Measurements from ENCODE around the gene MIEF1.

Gene MIEF1

DNA sequence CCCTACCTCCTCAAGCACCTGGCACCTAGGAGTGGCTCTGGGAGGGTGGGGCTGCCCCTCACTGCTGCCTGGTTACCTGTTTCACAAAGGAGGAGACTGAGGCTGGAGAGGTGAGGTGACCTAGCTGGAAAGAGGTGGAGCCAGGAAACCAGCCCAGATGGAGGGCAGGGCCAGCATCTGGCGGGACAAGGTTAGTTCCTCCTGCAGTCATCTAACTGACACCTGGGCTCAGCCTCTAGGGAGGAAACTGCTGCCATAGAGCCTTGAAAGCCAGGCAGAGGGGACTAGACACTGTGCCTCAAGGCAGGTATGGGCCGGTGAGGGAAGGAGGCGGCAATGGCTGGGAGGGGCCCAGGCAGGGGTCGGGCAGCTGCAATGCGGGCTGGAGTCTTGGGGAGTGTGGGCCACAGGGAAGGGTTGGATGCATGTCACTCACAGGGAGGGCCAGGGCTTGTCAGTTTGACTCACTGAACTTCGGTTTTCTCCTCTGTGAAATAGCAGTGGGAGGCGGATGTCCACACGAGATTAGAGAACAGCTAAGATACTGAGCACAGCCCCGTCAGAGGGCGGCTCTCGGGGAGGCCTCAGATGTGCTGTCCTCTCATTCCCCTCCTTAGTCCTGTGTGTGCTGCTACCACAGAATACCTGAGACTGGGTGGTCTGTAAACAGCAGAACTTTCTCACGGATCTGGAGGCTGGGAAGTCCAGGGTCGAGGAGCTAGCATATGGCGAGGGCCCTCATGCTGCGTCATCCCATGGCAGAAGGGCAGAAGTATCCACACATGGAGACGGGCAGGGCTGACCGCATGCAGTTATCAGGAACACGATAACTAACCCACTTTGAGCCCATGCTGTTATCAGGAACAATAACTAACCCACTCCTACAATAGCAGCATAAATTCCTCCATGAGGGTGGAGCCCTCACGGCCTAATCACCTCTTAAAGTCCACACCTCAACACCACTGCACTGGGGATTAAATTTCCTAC, 29.2 kb upstream of the MIEF1 start:
- peaks cover 20% of the 10 kb centered on the region for H3K4me1 ChIP-seq (ENCODE audit: control insufficient read depth, insufficient read depth, low read length)
- no peaks in the 10 kb centered on the region for H3K9me3 ChIP-seq (ENCODE audit: control insufficient read depth, low read length)
- no peak overlapping the region for H3K9ac ChIP-seq (ENCODE audit: low read length)
- peaks cover 8% of the 10 kb centered on the region for H3K27me3 ChIP-seq (replicated peaks; ENCODE audit: control insufficient read depth, insufficient read depth, low read length)
- no peak overlapping the region for H3K4me3 ChIP-seq (ENCODE audit: low read length)
- no peaks in the 10 kb centered on the region for H3K36me3 ChIP-seq (ENCODE audit: control insufficient read depth, insufficient read depth, low read length, severe bottlenecking)
- DNase-seq (ENCODE audit: low read depth) = no peak

GRCh38 chr22:39473851-39474250, 28.2 kb upstream of the MIEF1 start:
- peaks cover 20% of the 10 kb centered on the region for H3K4me1 ChIP-seq (ENCODE audit: control insufficient read depth, insufficient read depth, low read length)
- H3K4me3 ChIP-seq (ENCODE audit: low read length) = no peak overlapping the region

GRCh38 chr22:39474351-39475111, 27.6 kb upstream of the MIEF1 start:
- no peak overlapping the region for H3K4me3 ChIP-seq (ENCODE audit: low read length)
- H3K4me1 ChIP-seq (ENCODE audit: control insufficient read depth, insufficient read depth, low read length) = peaks cover 20% of the 10 kb centered on the region
- DNase-seq (ENCODE audit: low read depth) = peak; percentile 59
- no peaks in the 10 kb centered on the region for H3K36me3 ChIP-seq (ENCODE audit: control insufficient read depth, insufficient read depth, low read length, severe bottlenecking)
- H3K9me3 ChIP-seq (ENCODE audit: control insufficient read depth, low read length) = no peaks in the 10 kb centered on the region
- peaks cover 5% of the 10 kb centered on the region for H3K27me3 ChIP-seq (replicated peaks; ENCODE audit: control insufficient read depth, insufficient read depth, low read length)
- no peak overlapping the region for H3K9ac ChIP-seq (ENCODE audit: low read length)

More at GRCh38 chr22:39473851-39474250, 28.2 kb upstream of the MIEF1 start:
- no peaks in the 10 kb centered on the region for H3K9me3 ChIP-seq (ENCODE audit: control insufficient read depth, low read length)
- H3K9ac ChIP-seq (ENCODE audit: low read length) = no peak overlapping the region
- no peaks in the 10 kb centered on the region for H3K36me3 ChIP-seq (ENCODE audit: control insufficient read depth, insufficient read depth, low read length, severe bottlenecking)
- DNase-seq (ENCODE audit: low read depth) = no peak
- peaks cover 4% of the 10 kb centered on the region for H3K27me3 ChIP-seq (replicated peaks; ENCODE audit: control insufficient read depth, insufficient read depth, low read length)

DNA sequence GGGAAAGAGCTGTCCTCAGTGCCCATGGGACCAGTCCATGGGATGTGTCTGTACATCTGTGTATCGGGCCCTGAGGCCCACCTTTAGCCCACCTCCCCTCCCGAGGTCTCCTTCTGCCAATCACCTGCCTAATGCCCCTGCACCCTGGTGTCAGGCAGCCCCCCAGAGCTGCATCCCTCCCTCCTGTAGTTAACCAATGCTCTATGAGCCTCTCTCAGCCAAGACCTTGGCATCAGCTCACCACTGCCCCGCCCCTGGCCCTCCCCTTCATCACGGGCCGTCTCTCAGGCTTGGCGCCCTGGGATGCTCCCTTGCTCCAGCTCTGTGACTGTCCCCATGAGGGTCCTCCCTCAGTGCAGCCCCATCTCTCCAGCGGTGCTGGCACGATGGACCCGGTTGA, 26.8 kb upstream of the MIEF1 start:
- no peaks in the 10 kb centered on the region for H3K36me3 ChIP-seq (ENCODE audit: control insufficient read depth, insufficient read depth, low read length, severe bottlenecking)
- peaks cover 8% of the 10 kb centered on the region for H3K27me3 ChIP-seq (replicated peaks; ENCODE audit: control insufficient read depth, insufficient read depth, low read length)
- H3K4me1 ChIP-seq (ENCODE audit: control insufficient read depth, insufficient read depth, low read length) = peaks cover 20% of the 10 kb centered on the region
- H3K4me3 ChIP-seq (ENCODE audit: low read length) = no peak overlapping the region
- no peak overlapping the region for H3K9ac ChIP-seq (ENCODE audit: low read length)
- H3K9me3 ChIP-seq (ENCODE audit: control insufficient read depth, low read length) = no peaks in the 10 kb centered on the region
- DNase-seq (ENCODE audit: low read depth) = no peak

DNA sequence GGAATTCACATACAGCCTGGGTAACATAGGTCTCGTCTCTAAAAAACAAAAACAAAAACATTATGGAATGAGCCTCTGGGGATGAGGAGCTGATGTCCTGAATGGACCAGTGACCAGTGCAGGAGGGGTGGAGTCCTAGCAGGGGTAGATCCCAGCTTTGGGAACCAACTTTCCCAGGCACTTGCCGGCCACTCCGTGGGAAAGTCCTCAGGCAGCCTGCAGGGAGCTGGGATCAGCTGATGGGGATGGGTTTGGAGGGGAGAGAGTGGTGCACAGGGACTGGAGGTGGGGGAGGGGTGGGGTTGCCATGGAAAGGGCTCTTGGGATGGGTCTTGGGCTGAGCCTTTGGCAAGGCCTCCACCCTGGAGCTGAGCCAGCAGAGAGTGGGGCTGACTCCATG, 26.2 kb upstream of the MIEF1 start:
- H3K4me1 ChIP-seq (ENCODE audit: control insufficient read depth, insufficient read depth, low read length) = peaks cover 18% of the 10 kb centered on the region
- no peak for DNase-seq (ENCODE audit: low read depth)
- no peak overlapping the region for H3K4me3 ChIP-seq (ENCODE audit: low read length)
- peaks cover 8% of the 10 kb centered on the region for H3K27me3 ChIP-seq (replicated peaks; ENCODE audit: control insufficient read depth, insufficient read depth, low read length)
- no peaks in the 10 kb centered on the region for H3K9me3 ChIP-seq (ENCODE audit: control insufficient read depth, low read length)
- no peak overlapping the region for H3K9ac ChIP-seq (ENCODE audit: low read length)
- H3K36me3 ChIP-seq (ENCODE audit: control insufficient read depth, insufficient read depth, low read length, severe bottlenecking) = no peaks in the 10 kb centered on the region

DNA sequence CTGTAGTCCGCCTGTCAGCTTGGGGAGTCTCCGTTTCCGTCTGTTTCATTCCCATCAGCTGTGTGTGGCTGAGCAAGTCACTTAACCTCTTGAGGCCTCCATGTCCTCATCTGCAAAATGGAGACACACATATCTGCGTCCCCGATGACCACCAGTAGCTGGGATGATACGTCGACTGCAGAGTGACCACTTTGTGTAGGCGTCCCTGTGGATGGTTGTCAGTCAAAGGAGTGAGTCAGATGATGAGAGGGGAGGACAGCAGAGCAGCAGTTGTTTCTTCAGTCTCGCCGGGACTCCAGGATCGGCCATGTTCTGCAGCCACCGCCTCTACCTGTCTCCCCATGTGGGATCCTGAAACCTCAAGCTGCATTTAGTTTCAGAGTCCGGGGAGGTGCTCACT, 25.4 kb upstream of the MIEF1 start:
- Histone ChIP-seq H3K9ac (ENCODE audit: low read length) (no peak overlapping the region), H3K36me3 (ENCODE audit: control insufficient read depth, insufficient read depth, low read length, severe bottlenecking) (no peaks in the 10 kb centered on the region)
- no peak for DNase-seq (ENCODE audit: low read depth)

DNA sequence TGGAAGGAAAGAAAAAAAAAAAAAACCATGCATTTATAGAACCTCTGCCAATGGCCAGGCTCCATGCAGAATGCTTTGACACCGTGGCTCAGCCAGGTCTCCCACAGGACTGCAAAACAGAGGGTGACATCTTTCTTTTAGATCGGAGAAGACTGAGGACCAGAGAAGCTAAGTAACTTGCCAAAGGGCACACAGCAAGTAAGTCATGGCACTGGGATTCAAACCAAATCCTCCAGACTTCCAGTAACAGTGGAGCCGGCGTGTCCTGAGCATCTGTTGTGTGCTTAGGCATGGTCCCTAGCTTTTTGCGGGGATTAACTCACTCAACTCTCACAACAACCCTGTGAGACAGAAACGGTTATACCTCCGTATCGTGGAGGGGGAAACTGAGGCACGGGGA, 24.5 kb upstream of the MIEF1 start:
- H3K9ac ChIP-seq (ENCODE audit: low read length) = no peak overlapping the region
- H3K36me3 ChIP-seq (ENCODE audit: control insufficient read depth, insufficient read depth, low read length, severe bottlenecking) = no peaks in the 10 kb centered on the region
- H3K4me3 ChIP-seq (ENCODE audit: low read length) = no peak overlapping the region

More for the DNA sequence above, 25.4 kb upstream of the MIEF1 start:
- Histone ChIP-seq H3K4me1 (ENCODE audit: control insufficient read depth, insufficient read depth, low read length) (peaks cover 12% of the 10 kb centered on the region), H3K9me3 (ENCODE audit: control insufficient read depth, low read length) (no peaks in the 10 kb centered on the region), H3K4me3 (ENCODE audit: low read length) (no peak overlapping the region), H3K27me3 (replicated peaks; ENCODE audit: control insufficient read depth, insufficient read depth, low read length) (peaks cover 8% of the 10 kb centered on the region)

DNA sequence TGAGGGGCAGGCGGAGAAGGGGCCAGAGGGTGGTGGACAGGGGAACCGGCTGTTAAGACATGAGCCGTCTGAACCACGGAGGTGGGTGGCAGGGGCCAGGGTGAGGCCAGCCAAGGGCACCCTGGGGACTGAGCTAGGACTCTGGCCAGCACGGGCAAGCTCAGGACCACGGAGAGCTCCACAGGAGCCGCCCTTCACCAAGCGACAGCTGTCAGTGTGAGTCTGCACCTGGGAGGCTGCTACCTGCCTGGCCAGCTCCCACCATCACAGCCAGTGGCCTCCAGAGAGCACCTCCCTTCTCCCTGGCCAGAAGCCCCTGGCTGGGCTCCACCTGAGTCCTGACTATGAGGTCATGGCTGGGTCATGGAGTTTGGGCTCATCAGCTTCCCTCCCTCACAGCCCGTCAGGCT, 23.6 kb upstream of the MIEF1 start:
- no peaks in the 10 kb centered on the region for H3K9me3 ChIP-seq (ENCODE audit: control insufficient read depth, low read length)
- H3K27me3 ChIP-seq (replicated peaks; ENCODE audit: control insufficient read depth, insufficient read depth, low read length) = peaks cover 8% of the 10 kb centered on the region
- H3K4me1 ChIP-seq (ENCODE audit: control insufficient read depth, insufficient read depth, low read length) = peaks cover 6% of the 10 kb centered on the region
- no peak overlapping the region for H3K4me3 ChIP-seq (ENCODE audit: low read length)
- no peak overlapping the region for H3K9ac ChIP-seq (ENCODE audit: low read length)
- peak; percentile 32 for DNase-seq (ENCODE audit: low read depth)
- H3K36me3 ChIP-seq (ENCODE audit: control insufficient read depth, insufficient read depth, low read length, severe bottlenecking) = no peaks in the 10 kb centered on the region

More for the DNA sequence above, 24.5 kb upstream of the MIEF1 start:
- peaks cover 8% of the 10 kb centered on the region for H3K27me3 ChIP-seq (replicated peaks; ENCODE audit: control insufficient read depth, insufficient read depth, low read length)
- DNase-seq (ENCODE audit: low read depth) = no peak
- no peaks in the 10 kb centered on the region for H3K9me3 ChIP-seq (ENCODE audit: control insufficient read depth, low read length)
- peaks cover 6% of the 10 kb centered on the region for H3K4me1 ChIP-seq (ENCODE audit: control insufficient read depth, insufficient read depth, low read length)

DNA sequence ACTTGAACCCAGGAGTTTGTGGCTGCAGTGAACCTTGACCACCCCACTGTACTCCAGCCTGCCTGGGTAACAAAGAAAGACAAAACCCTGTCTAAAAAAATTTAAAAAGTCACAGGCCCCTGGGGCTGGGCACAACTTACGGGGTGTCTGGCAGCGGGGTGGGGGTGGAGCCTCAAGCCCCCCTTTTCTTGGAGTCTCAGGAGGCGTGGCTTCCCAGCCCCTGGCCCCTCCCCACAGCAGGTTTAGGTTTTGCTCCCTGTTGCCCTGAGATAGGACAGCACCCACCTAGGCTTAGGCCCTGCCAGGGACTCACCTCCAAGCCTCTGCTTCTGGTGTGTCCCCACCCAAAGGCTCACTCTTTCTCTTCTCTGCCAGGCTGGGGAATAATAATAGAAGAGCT, 22.8 kb upstream of the MIEF1 start:
- H3K9me3 ChIP-seq (ENCODE audit: control insufficient read depth, low read length) = no peaks in the 10 kb centered on the region
- no peak overlapping the region for H3K4me3 ChIP-seq (ENCODE audit: low read length)
- peaks cover 13% of the 10 kb centered on the region for H3K27me3 ChIP-seq (replicated peaks; ENCODE audit: control insufficient read depth, insufficient read depth, low read length)
- H3K9ac ChIP-seq (ENCODE audit: low read length) = no peak overlapping the region
- DNase-seq (ENCODE audit: low read depth) = no peak
- H3K36me3 ChIP-seq (ENCODE audit: control insufficient read depth, insufficient read depth, low read length, severe bottlenecking) = no peaks in the 10 kb centered on the region
- H3K4me1 ChIP-seq (ENCODE audit: control insufficient read depth, insufficient read depth, low read length) = peaks cover 6% of the 10 kb centered on the region

GRCh38 chr22:39480557-39480956, 21.5 kb upstream of the MIEF1 start:
- H3K9ac ChIP-seq (ENCODE audit: low read length) = no peak overlapping the region
- no peaks in the 10 kb centered on the region for H3K36me3 ChIP-seq (ENCODE audit: control insufficient read depth, insufficient read depth, low read length, severe bottlenecking)
- H3K27me3 ChIP-seq (replicated peaks; ENCODE audit: control insufficient read depth, insufficient read depth, low read length) = peaks cover 13% of the 10 kb centered on the region
- no peaks in the 10 kb centered on the region for H3K4me1 ChIP-seq (ENCODE audit: control insufficient read depth, insufficient read depth, low read length)
- DNase-seq (ENCODE audit: low read depth) = no peak
- no peaks in the 10 kb centered on the region for H3K9me3 ChIP-seq (ENCODE audit: control insufficient read depth, low read length)
- H3K4me3 ChIP-seq (ENCODE audit: low read length) = no peak overlapping the region

GRCh38 chr22:39481054-39481453, 21.0 kb upstream of the MIEF1 start:
- no peaks in the 10 kb centered on the region for H3K4me1 ChIP-seq (ENCODE audit: control insufficient read depth, insufficient read depth, low read length)

More at GRCh38 chr22:39481054-39481453, 21.0 kb upstream of the MIEF1 start:
- Histone ChIP-seq H3K27me3 (replicated peaks; ENCODE audit: control insufficient read depth, insufficient read depth, low read length) (peaks cover 13% of the 10 kb centered on the region), H3K36me3 (ENCODE audit: control insufficient read depth, insufficient read depth, low read length, severe bottlenecking) (no peaks in the 10 kb centered on the region), H3K9me3 (ENCODE audit: control insufficient read depth, low read length) (no peaks in the 10 kb centered on the region), H3K9ac (ENCODE audit: low read length) (no peak overlapping the region), H3K4me3 (ENCODE audit: low read length) (no peak overlapping the region)
- DNase-seq (ENCODE audit: low read depth) = no peak
